Liver (tissue), 9 donors: ENCODE data around the gene LARP4. TPM values are rescaled to one million over a fixed set of nuclear protein-coding genes. Genes with fewer than 3 reads are reported as not detected.

ENCODE experiments used
- DNase-seq: peaks from one replicate; pipeline ENCODE4 v3.0.0-alpha.2; 2017; ENCODE audit warnings: low spot score
- H3K27ac ChIP-seq, 2 donors: one replicate each; pipeline ENCODE4 v1.7.0; 2013; ENCODE audit warnings: inconsistent platforms in 2 of 2, low read length in 2 of 2, control low read depth in 1 of 2, low read depth in 1 of 2, mild to moderate bottlenecking in 1 of 2
- H3K27me3 ChIP-seq, 4 donors: one replicate each; pipeline versions ENCODE4 v1.6.1 to v1.7.0; 2013; ENCODE audit warnings: low read length in 3 of 4, inconsistent platforms in 1 of 4, mild to moderate bottlenecking in 1 of 4, moderate library complexity in 1 of 4; ENCODE audit not compliant: control insufficient read depth in 4 of 4, insufficient read depth in 4 of 4
- H3K36me3 ChIP-seq, 4 donors: one replicate each; pipeline versions ENCODE4 v1.6.1 to v1.7.0; 2013; ENCODE audit warnings: low read length in 3 of 4, mild to moderate bottlenecking in 3 of 4, low read depth in 1 of 4, moderate library complexity in 1 of 4; ENCODE audit not compliant: control insufficient read depth in 4 of 4, insufficient read depth in 3 of 4
- H3K4me1 ChIP-seq, 4 donors: one replicate each; pipeline versions ENCODE4 v1.6.1 to v1.7.0; 2013; ENCODE audit warnings: low read length in 3 of 4, mild to moderate bottlenecking in 3 of 4, moderate library complexity in 1 of 4; ENCODE audit not compliant: control insufficient read depth in 4 of 4, insufficient read depth in 4 of 4
- H3K4me3 ChIP-seq, 3 donors: one replicate each; pipeline versions ENCODE4 v1.6.1 to v1.7.0; 2013; ENCODE audit warnings: low read length in 3 of 3, control low read depth in 1 of 3, low read depth in 1 of 3, mild to moderate bottlenecking in 1 of 3
- H3K9ac ChIP-seq, 2 donors: one replicate each; pipeline ENCODE4 v1.7.0; 2013; ENCODE audit warnings: low read length in 2 of 2, mild to moderate bottlenecking in 2 of 2, moderate library complexity in 2 of 2, control low read depth in 1 of 2, low read depth in 1 of 2
- H3K9me3 ChIP-seq, 4 donors: one replicate each; pipeline versions ENCODE4 v1.6.1 to v1.7.0; 2013; ENCODE audit warnings: low read length in 3 of 4; ENCODE audit not compliant: control insufficient read depth in 4 of 4
- EGR1 ChIP-seq, 2 donors: IDR thresholded peaks; 2 replicates each; pipeline ENCODE4 v1.6.1; 2016 to 2018; ENCODE audit warnings: antibody characterized with exemption in 2 of 2, low read depth in 2 of 2
- FOXA1 ChIP-seq: IDR thresholded peaks from 2 replicates; pipeline ENCODE4 v1.6.1; 2016; ENCODE audit warnings: antibody characterized with exemption
- FOXA2 ChIP-seq: IDR thresholded peaks from 2 replicates; pipeline ENCODE4 v1.6.1; 2016; ENCODE audit warnings: antibody characterized with exemption
- GABPA ChIP-seq, 2 donors: IDR thresholded peaks in 1 of 2; conservative IDR thresholded peaks in 1 of 2; 2 replicates each; pipeline ENCODE4 v1.6.1; 2016; ENCODE audit warnings: antibody characterized with exemption in 2 of 2, mild to moderate bottlenecking in 1 of 2, moderate library complexity in 1 of 2
- HNF4A ChIP-seq, 2 donors: conservative IDR thresholded peaks; 2 replicates each; pipeline ENCODE4 v1.6.1; 2016; ENCODE audit warnings: antibody characterized with exemption in 2 of 2, mild to moderate bottlenecking in 2 of 2
- HNF4G ChIP-seq: IDR thresholded peaks from 2 replicates; pipeline ENCODE4 v1.6.1; 2016; ENCODE audit warnings: antibody characterized with exemption
- NR2F2 ChIP-seq: IDR thresholded peaks from 2 replicates; pipeline ENCODE4 v1.6.1; 2016; ENCODE audit warnings: antibody characterized with exemption
- RAD21 ChIP-seq, 2 donors: IDR thresholded peaks; 2 replicates each; pipeline ENCODE4 v1.6.1; 2016; ENCODE audit warnings: antibody characterized with exemption in 2 of 2, mild to moderate bottlenecking in 2 of 2
- RXRA ChIP-seq, 2 donors: IDR thresholded peaks; 2 replicates each; pipeline ENCODE4 v1.6.1; 2017 to 2018; ENCODE audit warnings: antibody characterized with exemption in 2 of 2, mild to moderate bottlenecking in 1 of 2
- SP1 ChIP-seq: IDR thresholded peaks from 2 replicates; pipeline ENCODE4 v1.6.1; 2018; ENCODE audit warnings: antibody characterized with exemption, mild to moderate bottlenecking
- TAF1 ChIP-seq: conservative IDR thresholded peaks from 2 replicates; pipeline ENCODE4 v1.6.1; 2016; ENCODE audit warnings: antibody characterized with exemption, mild to moderate bottlenecking
- YY1 ChIP-seq: IDR thresholded peaks from 2 replicates; pipeline ENCODE4 v1.6.1; 2016; ENCODE audit warnings: antibody characterized with exemption, mild to moderate bottlenecking
- WGBS: extraction: QIAGEN DNeasy Blood & Tissue Kit; methylation state at CpG from one replicate; pipeline ENCODE4 v1.1.7; 2013; 5-methylcytosine and 5-hydroxymethylcytosine counted together
- polyA plus RNA-seq, 2 donors: library from polyadenylated mRNA; stranded (reverse) in 1 of 2; unstranded in 1 of 2; fragments of 200-250 nt in 1 of 2; fragments of >200 nt in 1 of 2; fragmentation: Nextera tagmentation in 1 of 2; extraction: Ambion mirVana in 1 of 2; gene quantifications; one replicate each; pipeline versions ENCODE4 v1.2.1 to v1.2.3, GENCODE V29; 2013 to 2015
- total RNA-seq, 2 donors: library from RNA; depleted of rRNA; stranded (reverse); fragments of >200 nt; gene quantifications; one replicate each; pipeline ENCODE4 v1.2.3, GENCODE V29; 2014
- TF ChIP-seq, protein P1 (sequence below): IDR thresholded peaks from 2 replicates; pipeline ENCODE4 v1.6.1; 2016; ENCODE audit warnings: antibody characterized with exemption
- TF ChIP-seq, protein P2 (sequence below): fragments of 150-350 bp; IDR thresholded peaks from 2 replicates; pipeline ENCODE4 v1.5.1; 2017; ENCODE audit warnings: improper control_type of control experiment, low read depth, low read length; ENCODE audit not compliant: missing input control
- TF ChIP-seq, protein P3 (sequence below): IDR thresholded peaks from 2 replicates; pipeline ENCODE4 v1.6.1; 2016; ENCODE audit warnings: antibody characterized with exemption, mild to moderate bottlenecking
- TF ChIP-seq, protein P4 (sequence below): IDR thresholded peaks from 2 replicates; pipeline ENCODE4 v1.6.1; 2016; ENCODE audit warnings: antibody characterized with exemption
- TF ChIP-seq, protein P5 (sequence below): IDR thresholded peaks from 2 replicates; pipeline ENCODE4 v1.6.1; 2016; ENCODE audit warnings: antibody characterized with exemption
- donor health status: healthy.
- donor health status: healthy.
- donor health status: healthy.
- donor health status: healthy.
- donor health status: healthy.

LARP4 gene
- total and polyA plus RNA-seq, 4 donors: 17.3 to 71.0 (median 37.5) TPM

DNA sequence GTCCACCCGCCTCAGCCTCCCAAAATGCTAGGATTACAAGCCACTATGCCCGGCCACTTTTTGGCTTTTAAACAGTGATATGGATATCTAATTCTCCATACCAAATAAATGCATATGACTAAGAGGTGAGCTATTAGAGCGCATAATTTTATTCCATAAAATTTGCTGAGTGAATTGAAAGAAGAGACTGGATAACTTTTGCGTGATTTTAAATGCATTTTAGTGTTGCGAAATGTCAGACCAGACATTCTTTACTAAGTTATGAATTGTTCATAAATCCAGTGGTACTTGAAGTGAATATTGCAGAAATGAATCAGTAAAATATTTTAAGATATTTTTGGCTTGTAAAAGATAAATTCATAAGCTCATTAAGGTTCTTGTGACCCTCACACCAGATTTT is 53.2 kb downstream of the LARP4 start:
- Histone ChIP-seq H3K4me3 (no peak overlapping the region), H3K9ac (no peak overlapping the region), H3K9me3 (no peaks in the 10 kb centered on the region), H3K27me3 (no peaks in the 10 kb centered on the region), H3K27ac (no peak overlapping the region), H3K36me3 (peaks cover 5 to 48% (median 26%) of the 10 kb centered on the region in 4 donors), H3K4me1 (no peaks in the 10 kb centered on the region)
- WGBS: 98% methylated on average over 5 of the region's 5 CpGs
- TF ChIP-seq FOXA1: no peak
- no peak for TF ChIP-seq NR2F2
- TF ChIP-seq GABPA (IDR thresholded peaks at IDR 0.05 in 1 of 2, conservative IDR thresholded peaks at IDR 0.05 in 1 of 2): no peak
- TF ChIP-seq RAD21 (IDR thresholded peaks at IDR 0.05): no peak
- TF ChIP-seq, protein P1, sequence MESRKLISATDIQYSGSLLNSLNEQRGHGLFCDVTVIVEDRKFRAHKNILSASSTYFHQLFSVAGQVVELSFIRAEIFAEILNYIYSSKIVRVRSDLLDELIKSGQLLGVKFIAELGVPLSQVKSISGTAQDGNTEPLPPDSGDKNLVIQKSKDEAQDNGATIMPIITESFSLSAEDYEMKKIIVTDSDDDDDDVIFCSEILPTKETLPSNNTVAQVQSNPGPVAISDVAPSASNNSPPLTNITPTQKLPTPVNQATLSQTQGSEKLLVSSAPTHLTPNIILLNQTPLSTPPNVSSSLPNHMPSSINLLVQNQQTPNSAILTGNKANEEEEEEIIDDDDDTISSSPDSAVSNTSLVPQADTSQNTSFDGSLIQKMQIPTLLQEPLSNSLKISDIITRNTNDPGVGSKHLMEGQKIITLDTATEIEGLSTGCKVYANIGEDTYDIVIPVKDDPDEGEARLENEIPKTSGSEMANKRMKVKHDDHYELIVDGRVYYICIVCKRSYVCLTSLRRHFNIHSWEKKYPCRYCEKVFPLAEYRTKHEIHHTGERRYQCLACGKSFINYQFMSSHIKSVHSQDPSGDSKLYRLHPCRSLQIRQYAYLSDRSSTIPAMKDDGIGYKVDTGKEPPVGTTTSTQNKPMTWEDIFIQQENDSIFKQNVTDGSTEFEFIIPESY: no peak
- TF ChIP-seq HNF4A (conservative IDR thresholded peaks at IDR 0.05): no peak
- TF ChIP-seq EGR1 (IDR thresholded peaks at IDR 0.05; ENCODE audit: low read depth in 2 of 2): no peak
- no peak for TF ChIP-seq SP1
- no peak for TF ChIP-seq FOXA2
- TF ChIP-seq, protein P2, sequence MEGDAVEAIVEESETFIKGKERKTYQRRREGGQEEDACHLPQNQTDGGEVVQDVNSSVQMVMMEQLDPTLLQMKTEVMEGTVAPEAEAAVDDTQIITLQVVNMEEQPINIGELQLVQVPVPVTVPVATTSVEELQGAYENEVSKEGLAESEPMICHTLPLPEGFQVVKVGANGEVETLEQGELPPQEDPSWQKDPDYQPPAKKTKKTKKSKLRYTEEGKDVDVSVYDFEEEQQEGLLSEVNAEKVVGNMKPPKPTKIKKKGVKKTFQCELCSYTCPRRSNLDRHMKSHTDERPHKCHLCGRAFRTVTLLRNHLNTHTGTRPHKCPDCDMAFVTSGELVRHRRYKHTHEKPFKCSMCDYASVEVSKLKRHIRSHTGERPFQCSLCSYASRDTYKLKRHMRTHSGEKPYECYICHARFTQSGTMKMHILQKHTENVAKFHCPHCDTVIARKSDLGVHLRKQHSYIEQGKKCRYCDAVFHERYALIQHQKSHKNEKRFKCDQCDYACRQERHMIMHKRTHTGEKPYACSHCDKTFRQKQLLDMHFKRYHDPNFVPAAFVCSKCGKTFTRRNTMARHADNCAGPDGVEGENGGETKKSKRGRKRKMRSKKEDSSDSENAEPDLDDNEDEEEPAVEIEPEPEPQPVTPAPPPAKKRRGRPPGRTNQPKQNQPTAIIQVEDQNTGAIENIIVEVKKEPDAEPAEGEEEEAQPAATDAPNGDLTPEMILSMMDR: no peak
- TF ChIP-seq, protein P3, sequence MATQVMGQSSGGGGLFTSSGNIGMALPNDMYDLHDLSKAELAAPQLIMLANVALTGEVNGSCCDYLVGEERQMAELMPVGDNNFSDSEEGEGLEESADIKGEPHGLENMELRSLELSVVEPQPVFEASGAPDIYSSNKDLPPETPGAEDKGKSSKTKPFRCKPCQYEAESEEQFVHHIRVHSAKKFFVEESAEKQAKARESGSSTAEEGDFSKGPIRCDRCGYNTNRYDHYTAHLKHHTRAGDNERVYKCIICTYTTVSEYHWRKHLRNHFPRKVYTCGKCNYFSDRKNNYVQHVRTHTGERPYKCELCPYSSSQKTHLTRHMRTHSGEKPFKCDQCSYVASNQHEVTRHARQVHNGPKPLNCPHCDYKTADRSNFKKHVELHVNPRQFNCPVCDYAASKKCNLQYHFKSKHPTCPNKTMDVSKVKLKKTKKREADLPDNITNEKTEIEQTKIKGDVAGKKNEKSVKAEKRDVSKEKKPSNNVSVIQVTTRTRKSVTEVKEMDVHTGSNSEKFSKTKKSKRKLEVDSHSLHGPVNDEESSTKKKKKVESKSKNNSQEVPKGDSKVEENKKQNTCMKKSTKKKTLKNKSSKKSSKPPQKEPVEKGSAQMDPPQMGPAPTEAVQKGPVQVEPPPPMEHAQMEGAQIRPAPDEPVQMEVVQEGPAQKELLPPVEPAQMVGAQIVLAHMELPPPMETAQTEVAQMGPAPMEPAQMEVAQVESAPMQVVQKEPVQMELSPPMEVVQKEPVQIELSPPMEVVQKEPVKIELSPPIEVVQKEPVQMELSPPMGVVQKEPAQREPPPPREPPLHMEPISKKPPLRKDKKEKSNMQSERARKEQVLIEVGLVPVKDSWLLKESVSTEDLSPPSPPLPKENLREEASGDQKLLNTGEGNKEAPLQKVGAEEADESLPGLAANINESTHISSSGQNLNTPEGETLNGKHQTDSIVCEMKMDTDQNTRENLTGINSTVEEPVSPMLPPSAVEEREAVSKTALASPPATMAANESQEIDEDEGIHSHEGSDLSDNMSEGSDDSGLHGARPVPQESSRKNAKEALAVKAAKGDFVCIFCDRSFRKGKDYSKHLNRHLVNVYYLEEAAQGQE: no peak
- no peak for TF ChIP-seq RXRA (IDR thresholded peaks at IDR 0.05)
- no peak for TF ChIP-seq TAF1
- TF ChIP-seq HNF4G: no peak
- TF ChIP-seq, protein P4, sequence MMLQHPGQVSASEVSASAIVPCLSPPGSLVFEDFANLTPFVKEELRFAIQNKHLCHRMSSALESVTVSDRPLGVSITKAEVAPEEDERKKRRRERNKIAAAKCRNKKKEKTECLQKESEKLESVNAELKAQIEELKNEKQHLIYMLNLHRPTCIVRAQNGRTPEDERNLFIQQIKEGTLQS: no peak
- TF ChIP-seq, protein P5, sequence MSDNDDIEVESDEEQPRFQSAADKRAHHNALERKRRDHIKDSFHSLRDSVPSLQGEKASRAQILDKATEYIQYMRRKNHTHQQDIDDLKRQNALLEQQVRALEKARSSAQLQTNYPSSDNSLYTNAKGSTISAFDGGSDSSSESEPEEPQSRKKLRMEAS: no peak
- no peak for TF ChIP-seq YY1
- no peak for DNase-seq

DNA sequence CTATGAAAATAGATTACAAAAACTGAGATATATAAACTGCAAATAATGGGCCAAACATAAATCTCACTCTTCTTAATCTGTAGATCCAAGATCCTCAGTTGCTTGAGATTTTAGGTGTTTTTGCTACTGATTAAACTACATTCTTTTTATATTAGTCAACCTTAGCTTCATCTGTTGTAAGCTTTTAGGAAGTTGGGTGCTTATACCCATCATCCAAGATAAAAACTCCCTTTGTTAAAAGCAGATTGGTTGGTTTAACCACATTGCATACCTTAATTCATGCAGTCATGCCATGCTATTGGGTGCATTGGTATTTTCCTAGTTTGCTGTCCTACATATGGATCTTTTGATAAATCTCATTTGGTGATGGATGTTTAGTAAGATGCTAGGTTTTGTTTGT is 57.9 kb downstream of the LARP4 start:
- Histone ChIP-seq H3K27me3 (no peaks in the 10 kb centered on the region), H3K9ac (no peak overlapping the region), H3K9me3 (no peaks in the 10 kb centered on the region), H3K27ac (no peak overlapping the region), H3K36me3 (peaks cover 5 to 52% (median 39%) of the 10 kb centered on the region in 4 donors), H3K4me3 (no peak overlapping the region), H3K4me1 (no peaks in the 10 kb centered on the region)
- DNase-seq: no peak
- TF ChIP-seq, protein P2: no peak
- TF ChIP-seq, protein P1: no peak
- no peak for TF ChIP-seq RAD21 (IDR thresholded peaks at IDR 0.05)
- no peak for TF ChIP-seq FOXA2
